Stomach (tissue), 4 donors: ENCODE measurements around the gene C1orf53.

Experiments used
- CTCF ChIP-seq, 7 experiments: fragments of 450-650 bp in 4 of 7; fragments of 200-600 bp in 3 of 7; sonication (generic) in 3 of 7; IDR thresholded peaks; one replicate each; pipeline ENCODE4 v1.5.1; 2016 to 2019; ENCODE audit warnings: antibody characterized with exemption in 7 of 7, control low read depth in 2 of 7, mild to moderate bottlenecking in 1 of 7
- POLR2A ChIP-seq, 4 donors: fragments of 450-650 bp; IDR thresholded peaks; one replicate each; pipeline ENCODE4 v1.6.1; 2016; ENCODE audit warnings: antibody characterized with exemption in 4 of 4, control low read depth in 2 of 4, mild to moderate bottlenecking in 1 of 4, moderate library complexity in 1 of 4

GRCh38 chr1:197890936-197891335, 11.5 kb upstream of the C1orf53 start:
- no peak for TF ChIP-seq CTCF (IDR thresholded peaks at IDR 0.05)
- TF ChIP-seq POLR2A (IDR thresholded peaks at IDR 0.05): no peak
